Thoracic aorta (tissue), 2 donors: ENCODE results near the gene PTPRN2. TPM values are rescaled to one million over a fixed set of nuclear protein-coding genes. Genes with fewer than 3 reads are reported as not detected.
"Not testable (repeated sequence)": the region's sequence is repeated elsewhere in the genome, so short reads cannot be mapped to it uniquely, and the experiment has no call there.

Experiments
- ATAC-seq: fragments of 150-250 bp; one replicate; pipeline ENCODE4 v1.8.0; 2017; ENCODE audit warnings: low read depth; ENCODE audit not compliant: insufficient number of reproducible peaks, low FRiP score
- DNase-seq: peaks from one replicate; pipeline ENCODE4 v3.0.0-alpha.2; 2020; ENCODE audit warnings: low spot score
- H3K27ac ChIP-seq, 2 donors: fragments of 200-600 bp; sonication (generic); 1 replicate in 1 of 2; 2 replicates in 1 of 2; pipeline ENCODE4 v1.5.1; 2016; ENCODE audit warnings: mild to moderate bottlenecking in 2 of 2, moderate library complexity in 2 of 2
- H3K27me3 ChIP-seq: fragments of 200-600 bp; sonication (generic); replicated peaks from 2 replicates; pipeline ENCODE4 v1.6.0; 2016; ENCODE audit warnings: mild to moderate bottlenecking; ENCODE audit not compliant: insufficient read depth
- H3K36me3 ChIP-seq: fragments of 200-600 bp; sonication (generic); one replicate; pipeline ENCODE4 v1.5.1; 2016
- H3K4me1 ChIP-seq, 2 donors: fragments of 200-600 bp; sonication (generic); 1 replicate in 1 of 2; 2 replicates in 1 of 2; pipeline versions ENCODE4 v1.5.1 to v1.6.0; 2016; ENCODE audit warnings: low read depth in 2 of 2, mild to moderate bottlenecking in 1 of 2; ENCODE audit not compliant: control insufficient read depth in 1 of 2
- H3K4me3 ChIP-seq: fragments of 200-600 bp; sonication (generic); 2 replicates; pipeline ENCODE4 v1.5.1; 2016; ENCODE audit warnings: mild to moderate bottlenecking
- H3K9me3 ChIP-seq: fragments of 200-600 bp; sonication (generic); 2 replicates; pipeline ENCODE4 v1.5.1; 2016
- total RNA-seq, 2 donors: library from RNA; depleted of rRNA; stranded (reverse); fragments of >200 nt; gene quantifications; one replicate each; pipeline versions ENCODE4 v1.1.0 to v1.2.3, GENCODE V29; 2016
- TF ChIP-seq, protein P1 (sequence below): fragments of 200-600 bp; sonication (generic); IDR thresholded peaks from one replicate; pipeline ENCODE4 v1.5.1; 2019; ENCODE audit warnings: antibody characterized with exemption

PTPRN2 gene
- total RNA-seq, 2 donors from 2014 or later, result 2.2 to 3.1 TPM

DNA sequence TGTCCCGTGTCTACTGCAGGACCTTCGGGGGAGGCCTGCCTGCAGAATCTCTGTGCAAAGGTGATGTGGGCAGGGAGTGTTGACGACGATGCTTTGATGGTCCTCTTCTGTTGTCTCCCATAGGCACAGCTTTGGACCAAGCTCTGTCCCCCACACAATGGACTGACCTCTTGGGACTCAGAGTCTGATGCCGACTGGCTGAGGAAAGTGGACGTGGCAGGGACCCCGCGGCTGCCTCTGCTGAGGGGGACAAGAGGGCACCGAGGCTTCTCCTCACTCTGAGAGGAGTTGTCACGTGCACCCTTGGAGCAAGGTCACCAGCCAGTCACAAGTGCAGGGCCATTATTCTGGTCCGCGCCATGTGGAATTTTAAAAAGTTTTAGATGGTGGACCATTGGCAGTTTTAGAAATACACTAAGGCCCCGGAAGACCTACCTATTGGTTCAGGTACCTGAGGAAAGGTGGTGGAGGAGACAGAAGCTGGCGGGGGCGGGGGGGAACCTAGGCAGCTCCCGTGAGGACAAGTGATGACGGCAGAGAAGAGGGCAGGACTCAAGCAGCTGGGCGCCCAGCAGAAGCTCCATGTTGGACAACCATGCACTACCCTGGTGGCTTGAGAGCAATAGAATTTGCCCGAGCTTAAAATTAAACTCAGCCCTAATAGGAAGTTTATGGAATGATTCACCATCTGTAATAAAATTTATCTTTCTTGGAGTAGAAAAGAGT lies 331.4 kb downstream of the PTPRN2 start:
- TF ChIP-seq, protein P1, sequence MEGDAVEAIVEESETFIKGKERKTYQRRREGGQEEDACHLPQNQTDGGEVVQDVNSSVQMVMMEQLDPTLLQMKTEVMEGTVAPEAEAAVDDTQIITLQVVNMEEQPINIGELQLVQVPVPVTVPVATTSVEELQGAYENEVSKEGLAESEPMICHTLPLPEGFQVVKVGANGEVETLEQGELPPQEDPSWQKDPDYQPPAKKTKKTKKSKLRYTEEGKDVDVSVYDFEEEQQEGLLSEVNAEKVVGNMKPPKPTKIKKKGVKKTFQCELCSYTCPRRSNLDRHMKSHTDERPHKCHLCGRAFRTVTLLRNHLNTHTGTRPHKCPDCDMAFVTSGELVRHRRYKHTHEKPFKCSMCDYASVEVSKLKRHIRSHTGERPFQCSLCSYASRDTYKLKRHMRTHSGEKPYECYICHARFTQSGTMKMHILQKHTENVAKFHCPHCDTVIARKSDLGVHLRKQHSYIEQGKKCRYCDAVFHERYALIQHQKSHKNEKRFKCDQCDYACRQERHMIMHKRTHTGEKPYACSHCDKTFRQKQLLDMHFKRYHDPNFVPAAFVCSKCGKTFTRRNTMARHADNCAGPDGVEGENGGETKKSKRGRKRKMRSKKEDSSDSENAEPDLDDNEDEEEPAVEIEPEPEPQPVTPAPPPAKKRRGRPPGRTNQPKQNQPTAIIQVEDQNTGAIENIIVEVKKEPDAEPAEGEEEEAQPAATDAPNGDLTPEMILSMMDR, result no peak
- H3K9me3 ChIP-seq, result no peaks in the 10 kb centered on the region
- no peaks in the 10 kb centered on the region for H3K4me1 ChIP-seq
- H3K4me3 ChIP-seq, result no peak overlapping the region
- ATAC-seq (no peak), DNase-seq (no peak)
- no peaks in the 10 kb centered on the region for H3K27me3 ChIP-seq
- H3K36me3 ChIP-seq, result no peaks in the 10 kb centered on the region
- no peak overlapping the region for H3K27ac ChIP-seq

DNA sequence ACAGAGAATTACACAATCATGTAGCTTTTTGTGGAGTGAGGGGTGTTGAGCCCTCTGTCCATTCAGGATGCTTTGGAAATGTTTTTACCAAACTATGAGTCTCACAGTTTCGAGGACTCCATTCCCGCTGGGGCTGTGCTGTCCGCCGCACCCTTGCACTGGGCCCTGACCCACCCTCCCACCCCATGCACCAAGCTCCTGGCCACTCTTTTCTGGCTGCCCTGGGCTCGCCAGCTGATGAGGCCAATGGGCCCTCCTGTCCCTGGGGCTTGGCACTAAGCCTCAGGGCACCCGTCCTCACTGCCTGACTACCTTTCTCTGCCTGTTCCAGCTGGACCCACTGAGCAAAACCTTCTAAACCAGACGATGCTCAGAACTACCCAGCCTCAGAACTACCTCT lies 332.1 kb downstream of the PTPRN2 start:
- DNase-seq (no peak), ATAC-seq (no peak)
- Histone ChIP-seq H3K4me3 (no peak overlapping the region), H3K9me3 (no peaks in the 10 kb centered on the region), H3K27ac (no peak overlapping the region), H3K36me3 (no peaks in the 10 kb centered on the region), H3K4me1 (no peaks in the 10 kb centered on the region), H3K27me3 (no peaks in the 10 kb centered on the region)
- TF ChIP-seq, protein P1, result no peak

DNA sequence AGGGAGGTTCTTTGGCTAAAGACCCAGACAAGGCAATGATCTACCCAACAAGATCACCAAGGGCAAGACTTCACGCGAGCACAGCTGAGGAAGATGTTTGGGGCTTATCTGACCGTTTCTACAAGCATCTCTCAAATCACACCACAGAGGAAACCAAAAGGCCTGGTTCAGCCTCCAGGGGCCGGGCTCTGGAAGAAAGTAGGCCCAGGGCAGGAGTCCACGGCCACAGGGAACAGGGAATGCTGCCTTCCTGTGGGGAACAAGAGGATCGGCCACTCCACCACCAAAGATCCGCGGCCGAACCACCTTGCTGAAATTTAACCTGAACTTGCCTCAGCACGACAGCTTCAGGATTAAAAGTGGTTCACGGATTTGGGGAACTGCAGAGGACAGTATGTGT lies 332.5 kb downstream of the PTPRN2 start:
- no peaks in the 10 kb centered on the region for H3K4me1 ChIP-seq
- H3K4me3 ChIP-seq, result no peak overlapping the region
- no peaks in the 10 kb centered on the region for H3K9me3 ChIP-seq
- H3K27me3 ChIP-seq, result no peaks in the 10 kb centered on the region
- DNase-seq (no peak), ATAC-seq (no peak)
- no peaks in the 10 kb centered on the region for H3K36me3 ChIP-seq
- TF ChIP-seq, protein P1, result no peak
- no peak overlapping the region for H3K27ac ChIP-seq

DNA sequence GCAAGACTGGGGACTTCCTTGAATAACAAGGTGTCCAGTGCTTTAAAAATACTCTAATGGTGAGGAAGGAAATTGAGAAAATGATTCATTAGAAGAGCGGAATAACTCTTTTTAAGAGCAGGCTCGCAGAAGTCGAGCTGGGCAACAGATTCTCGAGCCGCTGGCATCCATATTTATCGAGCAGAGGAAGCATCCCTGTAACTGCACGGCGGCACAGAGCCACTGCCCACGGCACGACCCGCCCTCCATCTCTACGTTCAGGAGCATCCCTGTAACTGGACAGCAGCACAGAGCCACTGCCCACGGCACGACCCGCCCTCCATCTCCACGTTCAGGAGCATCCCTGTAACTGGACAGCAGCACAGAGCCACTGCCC lies 334.0 kb downstream of the PTPRN2 start:
- H3K36me3 ChIP-seq, DNase-seq: not testable (repeated sequence)

DNA sequence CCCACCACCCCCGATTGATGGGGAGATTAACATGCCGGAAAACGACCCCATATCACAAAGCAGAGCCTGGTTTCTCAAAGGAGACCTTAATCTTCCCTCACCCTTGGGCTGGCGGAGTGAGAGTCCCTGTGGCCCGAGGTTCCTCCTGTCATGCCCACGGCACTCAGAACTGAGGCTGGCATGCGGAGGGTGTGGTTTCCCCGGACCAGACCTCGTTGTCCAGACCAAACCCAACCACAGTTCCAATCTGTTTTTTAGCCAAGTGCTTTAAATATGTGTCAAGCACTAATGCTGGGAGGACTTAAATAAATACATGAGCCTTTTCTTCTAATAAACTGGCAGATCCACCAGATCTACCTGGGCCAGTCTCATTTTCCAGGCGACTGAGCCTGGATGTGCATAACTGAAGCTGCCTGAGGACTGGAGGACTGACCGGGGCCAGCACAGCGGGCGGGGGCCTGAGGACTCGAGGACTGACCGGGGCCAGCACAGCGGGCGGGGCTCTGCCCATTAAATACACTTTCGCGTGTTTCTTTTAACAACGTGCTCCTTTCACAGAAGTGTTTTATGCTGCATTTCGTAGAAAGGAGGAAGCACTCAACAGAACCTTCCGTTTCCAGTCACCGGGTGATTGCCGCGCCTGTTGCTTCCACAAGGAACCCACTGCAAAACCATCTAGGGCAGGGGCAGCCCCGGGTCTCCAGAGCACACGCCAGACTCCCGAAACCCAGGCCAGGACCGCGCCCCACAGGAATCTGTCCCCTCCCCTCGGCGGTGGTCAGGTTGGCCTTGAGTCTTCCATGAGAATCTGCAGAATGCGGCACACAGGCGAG lies 334.6 kb downstream of the PTPRN2 start:
- DNase-seq (no peak), ATAC-seq (no peak)
- no peaks in the 10 kb centered on the region for H3K27me3 ChIP-seq
- H3K4me1 ChIP-seq, result no peaks in the 10 kb centered on the region
- no peaks in the 10 kb centered on the region for H3K36me3 ChIP-seq
- no peaks in the 10 kb centered on the region for H3K9me3 ChIP-seq
- TF ChIP-seq, protein P1, result no peak
- H3K27ac ChIP-seq, result no peak overlapping the region
- no peak overlapping the region for H3K4me3 ChIP-seq

More for the DNA sequence above, 334.0 kb downstream of the PTPRN2 start:
- H3K27ac ChIP-seq, H3K4me3 ChIP-seq, H3K27me3 ChIP-seq, H3K4me1 ChIP-seq, ATAC-seq, H3K9me3 ChIP-seq: not testable (repeated sequence)
